Pancreas (tissue), 10 donors: ENCODE results near the gene GJD2. TPM values are rescaled to one million over a fixed set of nuclear protein-coding genes. Genes with fewer than 3 reads are reported as not detected.

Source experiments
- ATAC-seq, 4 donors: fragments of 200-7000 bp; cut with Tn5 transposase; one replicate each; pipeline versions ENCODE4 v1.8.0 to v1.9.1; 2020; ENCODE audit warnings: mild to moderate bottlenecking in 4 of 4, moderate library complexity in 4 of 4
- DNase-seq, 6 donors: peaks; one replicate each; pipeline ENCODE4 v3.0.0-alpha.2; 2020
- FAIRE-seq: peaks from 2 replicates; lab custom pipeline; 2012; peaks lifted over from hg19 to GRCh38; lab: Jason Lieb, UNC
- H3K27ac ChIP-seq, 4 donors: fragments of 200-600 bp; sonication (generic); 1 replicate in 3 of 4; 2 replicates in 1 of 4; pipeline versions ENCODE4 v1.5.0 to v1.8.0; 2020
- H3K27me3 ChIP-seq, 4 donors: fragments of 200-600 bp; one replicate each; pipeline ENCODE4 v1.8.0; 2021
- H3K36me3 ChIP-seq, 3 donors: fragments of 200-600 bp; sonication (generic) in 1 of 3; one replicate each; pipeline versions ENCODE4 v1.5.0 to v1.8.0; 2020 to 2021
- H3K4me1 ChIP-seq, 3 donors: fragments of 200-600 bp; one replicate each; pipeline ENCODE4 v1.8.0; 2021
- H3K4me3 ChIP-seq, 4 donors: fragments of 200-600 bp; sonication (generic) in 2 of 4; one replicate each; pipeline versions ENCODE4 v1.5.0 to v1.8.0; 2020 to 2021
- H3K9me3 ChIP-seq, 4 donors: fragments of 200-600 bp; one replicate each; pipeline ENCODE4 v1.8.0; 2021
- WGBS, 2 donors: extraction: QIAGEN DNeasy Blood & Tissue Kit; methylation state at CpG; one replicate each; pipeline ENCODE4 v1.1.7; 2013; 5-methylcytosine and 5-hydroxymethylcytosine counted together
- intact Hi-C, 3 donors: fragments of 100-400 bp; cut with DNase I; formaldehyde crosslinking; loops; one replicate each; pipeline versions ENCODE4 v1.11.1 to v1.14.2; 2022
- polyA plus RNA-seq, 2 donors: library from polyadenylated mRNA; stranded (reverse); fragments of 200-250 nt; gene quantifications; one replicate each; pipeline ENCODE4 v1.2.3, GENCODE V29; 2013
- total RNA-seq, 6 donors: library from RNA; stranded (reverse); fragmentation: NEBNext Ultra II Directional in 4 of 6; extraction: Animal tissue kit (Norgen Biotek cat#: 25700) in 4 of 6; gene quantifications; one replicate each; pipeline versions ENCODE4 v1.2.1 to v1.2.4, GENCODE V29; 2021 to 2023
- TF ChIP-seq, protein P1 (sequence below), 4 donors: fragments of 200-600 bp; sonication (generic) in 3 of 4; IDR thresholded peaks; one replicate each; pipeline versions ENCODE4 v1.5.0 to v1.8.0; 2021; ENCODE audit warnings: antibody characterized with exemption in 4 of 4
- donor health status: healthy with polysubstance abuse.
- donor health status: DM: no; HTN: no; CAD: no; lungs with moderate emphysema.
- donor health status: DM: no; HTN: no; CAD: no.
- donor health status: control.
- donor health status: control.
- donor health status: Bipolar disorder and iron deficiency.
- donor health status: DM: yes; HTN: yes; CAD: no.
- donor health status: DM: no; HTN: no; CAD: no.
- donor health status: DM: no; HTN: no; CAD: no.
- donor health status: DM: yes; HTN: yes; CAD: no.

GJD2 gene
- total and polyA plus RNA-seq, 8 donors, result 0.88 to 25.5 (median 3.0) TPM

DNA sequence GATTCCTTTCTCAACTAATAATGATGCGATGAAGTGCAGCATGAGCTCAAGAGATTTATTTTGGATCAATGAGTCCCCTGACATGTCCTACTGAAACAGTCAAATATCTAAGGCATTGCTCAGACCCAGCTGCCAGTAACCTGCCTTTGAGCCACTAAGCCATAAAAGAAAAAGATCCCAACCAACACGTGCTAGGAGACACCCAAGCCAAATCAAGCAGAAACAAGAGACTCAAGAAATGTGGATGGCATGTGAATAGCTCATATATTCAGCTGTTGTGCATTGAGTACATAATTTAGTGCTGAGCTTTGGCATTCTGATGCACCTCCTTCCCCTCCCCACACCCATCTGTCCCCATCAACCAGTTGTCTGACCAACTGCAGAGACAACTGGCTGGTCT is 29.2 kb downstream of the GJD2 start:
- Histone ChIP-seq H3K9me3 (no peaks in the 10 kb centered on the region), H3K36me3 (no peaks in the 10 kb centered on the region), H3K27me3 (peaks cover 0 to 19% (median 0%) of the 10 kb centered on the region in 4 donors), H3K4me3 (no peak overlapping the region), H3K4me1 (no peaks in the 10 kb centered on the region), H3K27ac (no peak overlapping the region)
- no peak for ATAC-seq
- WGBS, 2 donors, result 71 to 83% methylated on average over 2 of the region's 2 CpGs
- TF ChIP-seq, protein P1, sequence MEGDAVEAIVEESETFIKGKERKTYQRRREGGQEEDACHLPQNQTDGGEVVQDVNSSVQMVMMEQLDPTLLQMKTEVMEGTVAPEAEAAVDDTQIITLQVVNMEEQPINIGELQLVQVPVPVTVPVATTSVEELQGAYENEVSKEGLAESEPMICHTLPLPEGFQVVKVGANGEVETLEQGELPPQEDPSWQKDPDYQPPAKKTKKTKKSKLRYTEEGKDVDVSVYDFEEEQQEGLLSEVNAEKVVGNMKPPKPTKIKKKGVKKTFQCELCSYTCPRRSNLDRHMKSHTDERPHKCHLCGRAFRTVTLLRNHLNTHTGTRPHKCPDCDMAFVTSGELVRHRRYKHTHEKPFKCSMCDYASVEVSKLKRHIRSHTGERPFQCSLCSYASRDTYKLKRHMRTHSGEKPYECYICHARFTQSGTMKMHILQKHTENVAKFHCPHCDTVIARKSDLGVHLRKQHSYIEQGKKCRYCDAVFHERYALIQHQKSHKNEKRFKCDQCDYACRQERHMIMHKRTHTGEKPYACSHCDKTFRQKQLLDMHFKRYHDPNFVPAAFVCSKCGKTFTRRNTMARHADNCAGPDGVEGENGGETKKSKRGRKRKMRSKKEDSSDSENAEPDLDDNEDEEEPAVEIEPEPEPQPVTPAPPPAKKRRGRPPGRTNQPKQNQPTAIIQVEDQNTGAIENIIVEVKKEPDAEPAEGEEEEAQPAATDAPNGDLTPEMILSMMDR (IDR thresholded peaks at IDR 0.05), result no peak
- no peak for DNase-seq
- no peak for FAIRE-seq
- intact Hi-C loops, result no loop called here

GRCh38 chr15:34724481-34724880 is 30.3 kb downstream of the GJD2 start:
- peaks cover 0 to 19% (median 0%) of the 10 kb centered on the region in 4 donors for H3K27me3 ChIP-seq
- FAIRE-seq (no peak), DNase-seq (no peak), ATAC-seq (no peak)
- no peak overlapping the region for H3K27ac ChIP-seq
- no peaks in the 10 kb centered on the region for H3K4me1 ChIP-seq
- intact Hi-C loops, result no loop called here
- H3K9me3 ChIP-seq, result no peaks in the 10 kb centered on the region
- H3K36me3 ChIP-seq, result no peaks in the 10 kb centered on the region
- H3K4me3 ChIP-seq, result no peak overlapping the region
- TF ChIP-seq, protein P1 (IDR thresholded peaks at IDR 0.05), result no peak
- WGBS, 2 donors, result 70 to 88% methylated on average over 1 of the region's 1 CpG

- Histone ChIP-seq H3K9me3 (no peaks in the 10 kb centered on the region), H3K27ac (no peak overlapping the region), H3K36me3 (no peaks in the 10 kb centered on the region), H3K27me3 (peaks cover 0 to 19% (median 0%) of the 10 kb centered on the region in 4 donors), H3K4me1 (no peaks in the 10 kb centered on the region), H3K4me3 (no peak overlapping the region)
- 26 to 33% methylated on average over 4 of the region's 4 CpGs for WGBS, 2 donors
- intact Hi-C loops, result no loop called here
- FAIRE-seq (no peak), DNase-seq (no peak), ATAC-seq (peak in 3 of 4 donors; percentile 28 to 79 (median 51))
- TF ChIP-seq, protein P1 (IDR thresholded peaks at IDR 0.05), result no peak
These were observed 32.4 kb downstream of the GJD2 start for GRCh38 chr15:34722439-34722836.

GRCh38 chr15:34721802-34722438 is 32.9 kb downstream of the GJD2 start:
- DNase-seq, result peak in 4 of 6 donors; percentile 12 to 62 (median 30)
- H3K4me3 ChIP-seq, result no peak overlapping the region
- ATAC-seq, result peak in 3 of 4 donors; percentile 72 to 91 (median 87)

More at GRCh38 chr15:34721802-34722438, 32.9 kb downstream of the GJD2 start:
- intact Hi-C loops, result no loop called here
- no peaks in the 10 kb centered on the region for H3K36me3 ChIP-seq
- peaks cover 0 to 19% (median 0%) of the 10 kb centered on the region in 4 donors for H3K27me3 ChIP-seq
- FAIRE-seq, result no peak
- TF ChIP-seq, protein P1 (IDR thresholded peaks at IDR 0.05), result no peak
- 7 to 10% methylated on average over 28 to 30 of the region's 30 CpGs for WGBS, 2 donors
- no peaks in the 10 kb centered on the region for H3K9me3 ChIP-seq
- H3K4me1 ChIP-seq, result no peaks in the 10 kb centered on the region
- H3K27ac ChIP-seq, result no peak overlapping the region
